GM03348 (cell line): ENCODE data around the gene ATG9B.

Source experiments
- DNase-seq: peaks from one replicate; pipeline ENCODE4 v3.0.0; 2012; ENCODE audit warnings: low spot score

Gene ATG9B

GRCh38 chr7:150966002-150966401, 58.3 kb downstream of the ATG9B start:
- no peak for DNase-seq

DNA sequence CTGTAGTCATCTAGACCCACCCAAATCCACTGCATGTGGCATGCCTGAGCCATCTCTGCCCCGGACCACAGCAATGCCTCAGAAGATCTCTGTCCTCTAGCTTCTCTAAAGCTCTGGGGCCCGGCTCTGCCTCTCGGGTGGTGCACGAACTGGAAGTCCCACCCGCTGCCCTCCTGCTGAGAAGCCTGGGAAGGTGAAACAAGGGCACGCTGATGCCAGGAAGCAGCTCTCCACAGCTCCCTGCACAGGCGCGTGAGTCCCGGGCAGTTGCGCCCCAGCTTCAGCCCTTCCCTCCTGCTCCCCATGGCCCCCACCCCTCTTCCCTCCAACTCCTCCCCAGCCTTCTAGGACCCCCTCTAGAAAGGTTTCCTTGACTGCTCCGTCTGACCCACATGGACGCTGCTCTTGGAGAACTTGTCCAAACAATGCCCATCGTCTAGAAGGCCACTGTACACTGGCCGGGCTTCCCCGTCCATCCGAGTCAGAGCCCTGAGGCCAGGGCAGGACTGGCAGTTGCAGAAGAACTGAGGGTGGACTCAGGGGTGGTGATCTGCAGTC, 58.9 kb downstream of the ATG9B start:
- DNase-seq = no peak
